K562 (cell line): ENCODE data around the gene EIF4G2. TPM values are rescaled to one million over a fixed set of nuclear protein-coding genes. Genes with fewer than 3 reads are reported as not detected.

Experiments
- BMI1 ChIP-seq: fragments of 150-350 bp; IDR thresholded peaks from 2 replicates; pipeline ENCODE4 v1.6.1; 2014; ENCODE audit warnings: low read length
- BRD9 ChIP-seq: fragments of 450-650 bp; IDR thresholded peaks from 2 replicates; pipeline ENCODE4 v1.6.1; 2018; ENCODE audit warnings: low read depth; ENCODE audit not compliant: partially characterized antibody
- CEBPG ChIP-seq, 3 experiments: fragments of 200-800 bp in 1 of 3; sonication (Bioruptor generic) in 1 of 3; sonication (generic) in 1 of 3; formaldehyde crosslinking in 1 of 3; IDR thresholded peaks in 2 of 3; conservative IDR thresholded peaks in 1 of 3; 2 replicates each; pipeline versions ENCODE4 v1.6.1 to v1.8.0; 2016 to 2022; ENCODE audit warnings: missing compliant biosample characterization in 2 of 3, missing genetic modification characterization in 2 of 3, mild to moderate bottlenecking in 1 of 3, missing genetic modification reagents in 1 of 3
- CTBP1 ChIP-seq: fragments of 450-650 bp; IDR thresholded peaks from 2 replicates; pipeline ENCODE4 v1.6.1; 2016; ENCODE audit warnings: borderline replicate concordance
- EHMT2 ChIP-seq: fragments of 450-650 bp; IDR thresholded peaks from 2 replicates; pipeline ENCODE4 v1.6.1; 2018; ENCODE audit warnings: antibody characterized with exemption
- ETS1 ChIP-seq: conservative IDR thresholded peaks from 2 replicates; pipeline ENCODE4 v1.6.1; 2011; ENCODE audit warnings: low read depth, mild to moderate bottlenecking, low read length; ENCODE audit not compliant: control insufficient read depth
- FOSL1 ChIP-seq: fragments of 200-800 bp; sonication (Bioruptor generic); conservative IDR thresholded peaks from 2 replicates; pipeline ENCODE4 v1.6.1; 2016; ENCODE audit warnings: missing genetic modification characterization, missing compliant biosample characterization
- FOXK2 ChIP-seq, 2 experiments: fragments of 450-650 bp; IDR thresholded peaks in 1 of 2; conservative IDR thresholded peaks in 1 of 2; 2 replicates each; pipeline ENCODE4 v1.6.1; 2016; ENCODE audit warnings: low read depth in 2 of 2, mild to moderate bottlenecking in 1 of 2
- L3MBTL2 ChIP-seq: fragments of 450-650 bp; IDR thresholded peaks from 2 replicates; pipeline ENCODE4 v1.6.1; 2016; ENCODE audit warnings: mild to moderate bottlenecking, moderate library complexity
- MAX ChIP-seq: sonication (generic); formaldehyde crosslinking; IDR thresholded peaks from 2 replicates; pipeline ENCODE4 v1.9.0; 2022; ENCODE audit warnings: mild to moderate bottlenecking, missing genetic modification reagents
- NCOA4 ChIP-seq: fragments of 450-650 bp; IDR thresholded peaks from 2 replicates; pipeline ENCODE4 v1.6.1; 2018; ENCODE audit warnings: mild to moderate bottlenecking; ENCODE audit not compliant: partially characterized antibody
- PHB ChIP-seq: fragments of 250-450 bp; sonication (Bioruptor Pico); IDR thresholded peaks from 2 replicates; pipeline ENCODE4 v1.5.0; 2021
- POLR2AphosphoS2 ChIP-seq: IDR thresholded peaks from 2 replicates; pipeline ENCODE4 v1.6.1; 2012; ENCODE audit warnings: low read length, improper control_type of control experiment
- SNRNP70 ChIP-seq: fragments of 200-400 bp; formaldehyde crosslinking; optimal IDR thresholded peaks from 2 replicates; pipeline ENCODE3; 2017; ENCODE audit warnings: low read depth, low read length
- YY1 ChIP-seq, 3 experiments: IDR thresholded peaks; 2 replicates each; pipeline ENCODE4 v1.6.1; 2011; ENCODE audit warnings: low read length in 2 of 3, mild to moderate bottlenecking in 2 of 3, moderate library complexity in 2 of 3, borderline replicate concordance in 1 of 3, control low read depth in 1 of 3, low read depth in 1 of 3; ENCODE audit not compliant: insufficient read depth in 3 of 3, insufficient replicate concordance in 2 of 3, control insufficient read depth in 1 of 3, insufficient read length in 1 of 3; ENCODE audit errors: extremely low read depth in 1 of 3
- ZFP1 ChIP-seq: fragments of 450-650 bp; formaldehyde crosslinking; IDR thresholded peaks from 2 replicates; pipeline ENCODE4 v1.4.0; 2020; ENCODE audit warnings: mild to moderate bottlenecking, mixed read lengths
- ZNF12 ChIP-seq: sonication (generic); formaldehyde crosslinking; IDR thresholded peaks from 2 replicates; pipeline ENCODE4 v1.4.0; 2020; ENCODE audit warnings: mild to moderate bottlenecking, missing genetic modification reagents
- ZNF507 ChIP-seq: conservative IDR thresholded peaks from 2 replicates; pipeline ENCODE4 v1.6.1; 2017; ENCODE audit warnings: missing genetic modification characterization, missing compliant biosample characterization
- ZNF589 ChIP-seq: fragments of 200-800 bp; sonication (Bioruptor generic); IDR thresholded peaks from 2 replicates; pipeline ENCODE4 v1.6.1; 2016; ENCODE audit warnings: low read depth, missing genetic modification characterization, missing compliant biosample characterization
- ZNF695 ChIP-seq: fragments of 450-650 bp; formaldehyde crosslinking; IDR thresholded peaks from 2 replicates; pipeline ENCODE4 v1.4.0; 2020; ENCODE audit warnings: mild to moderate bottlenecking, moderate library complexity
- polyA plus RNA-seq, 8 experiments: library from polyadenylated mRNA; depleted of rRNA in 4 of 8; stranded (reverse) in 5 of 8; unstranded in 3 of 8; fragments of >200 nt; fragmentation: Nextera tagmentation in 2 of 8; fragmentation: Illumina TruSeq in 1 of 8; extraction: Ambion mirVana in 2 of 8; extraction: Trizol in 1 of 8; gene quantifications; 2 replicates each; pipeline versions ENCODE4 v1.2.1 to v1.2.3, GENCODE V29; 2011 to 2014; ENCODE audit warnings: inconsistent platforms in 1 of 8, missing spikeins in 1 of 8
- total RNA-seq, 7 experiments: library from RNA; depleted of rRNA in 6 of 7; stranded (reverse); fragments of >200 nt in 6 of 7; fragmentation: Illumina TruSeq in 2 of 7; extraction: Trizol in 2 of 7; gene quantifications; 2 replicates each; pipeline versions ENCODE4 v1.2.1 to v1.2.3, GENCODE V29; 2011 to 2021; ENCODE audit warnings: low replicate concordance in 1 of 7
- TF ChIP-seq, protein P1 (sequence below): IDR thresholded peaks from 2 replicates; pipeline ENCODE4 v1.6.1; 2011; ENCODE audit not compliant: insufficient read length; ENCODE audit errors: extremely low read depth
- TF ChIP-seq, protein P2 (sequence below), 3 experiments: fragments of 200-800 bp in 1 of 3; sonication (Bioruptor generic) in 1 of 3; sonication (generic) in 1 of 3; formaldehyde crosslinking in 1 of 3; IDR thresholded peaks; 2 replicates each; pipeline versions ENCODE4 v1.6.1 to v1.8.0; 2016 to 2022; ENCODE audit warnings: mild to moderate bottlenecking in 2 of 3, missing compliant biosample characterization in 2 of 3, missing genetic modification characterization in 2 of 3, missing genetic modification reagents in 1 of 3
- TF ChIP-seq, protein P3 (sequence below), 2 experiments: fragments of 450-650 bp in 1 of 2; sonication (generic) in 1 of 2; formaldehyde crosslinking; conservative IDR thresholded peaks; 2 replicates each; pipeline versions ENCODE4 v1.4.0 to v1.8.1; 2020 to 2022; ENCODE audit warnings: mild to moderate bottlenecking in 1 of 2, missing genetic modification reagents in 1 of 2

Gene EIF4G2
- total and polyA plus RNA-seq, 9 of the 15 experiments (the other 6 are each of a cell fraction or from before 2014, with no cell fraction given): 206 to 790 (median 646) TPM

- TF ChIP-seq MAX (peak; percentile 88), POLR2AphosphoS2 (no peak), BMI1 (no peak), FOSL1 (tag) (peak; percentile 57), FOXK2 (conservative IDR thresholded peaks at IDR 0.05 in 1 of 2, IDR thresholded peaks at IDR 0.05 in 1 of 2; ENCODE audit: low read depth in 2 of 2) (peak; percentile 92 to 97), ZNF507 (tag) (no peak), ETS1 (peak; percentile 89), ZNF12 (CRISPR knock-in tag) (peak; percentile 59; the same call in 1 of the 2 replicates), YY1 (IDR thresholded peaks at IDR 0.05; ENCODE audit: borderline replicate concordance in 1 of 3, control insufficient read depth in 1 of 3, extremely low read depth in 1 of 3, insufficient read depth in 3 of 3, insufficient read length in 1 of 3, insufficient replicate concordance in 2 of 3, low read depth in 1 of 3, low read length in 2 of 3) (peak in 2 of 3 experiments; percentile 69), SNRNP70 (no peak), CEBPG (CRISPR knock-in tag; IDR thresholded peaks at IDR 0.05) (no peak), CEBPG (tag; conservative IDR thresholded peaks at IDR 0.05 in 1 of 2, IDR thresholded peaks at IDR 0.05 in 1 of 2) (peak; percentile 83 to 93), PHB (CRISPR knock-in tag) (no peak), CTBP1 (peak; percentile 90), NCOA4 (no peak), ZNF695 (CRISPR knock-in tag) (no peak), BRD9 (no peak), ZFP1 (no peak), L3MBTL2 (peak; percentile 90), ZNF589 (CRISPR knock-in tag) (0 out of 2 replicates have a peak, but pooled peaks have one; percentile 50), EHMT2 (no peak)
- TF ChIP-seq, protein P1, sequence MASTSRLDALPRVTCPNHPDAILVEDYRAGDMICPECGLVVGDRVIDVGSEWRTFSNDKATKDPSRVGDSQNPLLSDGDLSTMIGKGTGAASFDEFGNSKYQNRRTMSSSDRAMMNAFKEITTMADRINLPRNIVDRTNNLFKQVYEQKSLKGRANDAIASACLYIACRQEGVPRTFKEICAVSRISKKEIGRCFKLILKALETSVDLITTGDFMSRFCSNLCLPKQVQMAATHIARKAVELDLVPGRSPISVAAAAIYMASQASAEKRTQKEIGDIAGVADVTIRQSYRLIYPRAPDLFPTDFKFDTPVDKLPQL: no peak
- TF ChIP-seq, protein P2, sequence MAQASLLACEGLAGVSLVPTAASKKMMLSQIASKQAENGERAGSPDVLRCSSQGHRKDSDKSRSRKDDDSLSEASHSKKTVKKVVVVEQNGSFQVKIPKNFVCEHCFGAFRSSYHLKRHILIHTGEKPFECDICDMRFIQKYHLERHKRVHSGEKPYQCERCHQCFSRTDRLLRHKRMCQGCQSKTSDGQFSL (CRISPR knock-in tag; IDR thresholded peaks at IDR 0.05): no peak
- TF ChIP-seq, protein P2 (tag; IDR thresholded peaks at IDR 0.05): no peak
- TF ChIP-seq, protein P3, sequence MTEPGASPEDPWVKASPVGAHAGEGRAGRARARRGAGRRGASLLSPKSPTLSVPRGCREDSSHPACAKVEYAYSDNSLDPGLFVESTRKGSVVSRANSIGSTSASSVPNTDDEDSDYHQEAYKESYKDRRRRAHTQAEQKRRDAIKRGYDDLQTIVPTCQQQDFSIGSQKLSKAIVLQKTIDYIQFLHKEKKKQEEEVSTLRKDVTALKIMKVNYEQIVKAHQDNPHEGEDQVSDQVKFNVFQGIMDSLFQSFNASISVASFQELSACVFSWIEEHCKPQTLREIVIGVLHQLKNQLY (CRISPR knock-in tag; conservative IDR thresholded peaks at IDR 0.05): no peak
Measured at GRCh38 chr11:10750838-10751580, 57.7 kb downstream of the EIF4G2 start, which contains the start of gene CTR9 (continued).
